Placental epithelial cell (primary cell): ENCODE results near the gene SCOC. TPM values are rescaled to one million over a fixed set of nuclear protein-coding genes. Genes with fewer than 3 reads are reported as not detected.

ENCODE experiments used
- total RNA-seq: library from RNA; depleted of rRNA; stranded (reverse); fragments of >200 nt; gene quantifications from 2 replicates; pipeline ENCODE4 v1.2.3, GENCODE V29; 2012

Gene SCOC
- total RNA-seq, result 49.1 and 69.0 TPM in 2 replicates

DNA sequence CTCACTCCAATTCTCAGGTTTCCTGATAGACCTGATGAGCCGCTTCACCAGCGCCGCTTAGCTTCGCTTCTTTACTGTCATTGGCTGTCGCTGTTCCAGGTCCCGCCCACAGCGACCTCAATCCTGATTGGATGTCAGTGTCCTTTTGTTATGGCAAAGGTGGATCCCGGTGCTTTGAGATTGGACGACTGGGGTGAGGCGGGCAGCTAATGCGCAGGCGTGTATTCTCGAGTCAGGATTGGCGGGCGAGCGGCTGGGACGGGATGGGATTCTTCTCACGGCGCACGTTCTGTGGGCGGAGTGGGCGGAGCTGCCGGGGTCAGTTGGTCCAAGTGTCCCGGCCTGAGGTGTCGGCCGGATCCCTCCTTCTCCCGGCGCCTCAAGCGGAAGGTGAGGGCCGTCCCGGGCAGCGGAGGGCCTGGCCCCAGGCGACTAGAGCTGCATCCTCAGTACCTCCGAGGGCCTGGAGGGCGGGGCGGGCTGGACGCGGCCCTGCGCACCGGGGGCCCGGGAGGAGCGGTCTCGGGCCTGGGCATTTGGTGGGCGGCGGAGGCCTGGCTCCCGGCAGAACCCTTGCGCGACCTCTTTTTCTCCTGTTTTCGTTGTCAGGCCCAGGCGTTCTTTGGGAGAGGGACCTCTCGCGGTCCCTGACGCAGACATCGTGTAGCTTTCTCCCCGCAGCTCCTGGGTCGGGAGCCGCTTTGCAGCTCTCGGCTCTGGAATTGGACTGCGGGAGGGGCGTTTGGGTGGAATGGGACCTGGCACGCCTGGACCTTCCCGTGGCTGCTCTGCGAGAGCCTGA lies at the start of gene SCOC:
Gene SCOC, plus strand, starts transcription at position 319 of the 802 bp plus-strand sequence. CDS start 5,525 bp downstream, outside the sequence.

GRCh38 chr4:140427106-140427918 lies 53.9 kb downstream of the SCOC start, which contains the start of gene CLGN:
CLGN (minus strand) TSS chr4:140427648; CDS start chr4:140413078, 14,570 bp downstream.

Other genes starting within 250 kb of the SCOC start
- gene MAML3, start 219.5 kb upstream of the SCOC start, total RNA-seq, result 0.43 and 1.2 TPM in 2 replicates
- gene CLGN, start 54.0 kb downstream of the SCOC start, total RNA-seq, result not detected in 2 replicates
- gene MGAT4D, start 124.6 kb downstream of the SCOC start, total RNA-seq, result not detected in 2 replicates
- gene ELMOD2, start 150.5 kb downstream of the SCOC start, total RNA-seq, result 29.8 and 50.9 TPM in 2 replicates
- 0.11 TPM in 1 of 2 replicates, not detected in the other for gene UCP1, start 195.3 kb downstream of the SCOC start, total RNA-seq